IPS-NIHi11 (cell line): ENCODE results near the gene THEMIS2.
A peak's percentile ranks its signal among the peaks of the same experiment; 100 is the strongest.

Experiments used
- DNase-seq: peaks from one replicate; pipeline ENCODE4 v3.0.0; 2012; ENCODE audit warnings: mixed read lengths, low spot score

Gene THEMIS2

GRCh38 chr1:27886353-27886679, 14.0 kb downstream of the THEMIS2 start:
- no peak for DNase-seq

GRCh38 chr1:27886744-27887143, 14.4 kb downstream of the THEMIS2 start:
- DNase-seq: no peak

- no peak for DNase-seq
Measured at GRCh38 chr1:27887215-27888021, 15.1 kb downstream of the THEMIS2 start.

- no peak for DNase-seq
Measured at GRCh38 chr1:27889506-27889905, 17.2 kb downstream of the THEMIS2 start.

- no peak for DNase-seq
Measured at GRCh38 chr1:27891196-27891889, 19.0 kb downstream of the THEMIS2 start.

- no peak for DNase-seq
Measured at GRCh38 chr1:27894521-27894920, 22.2 kb downstream of the THEMIS2 start.

- DNase-seq: no peak
Measured at GRCh38 chr1:27906759-27907158, 34.4 kb downstream of the THEMIS2 start.

GRCh38 chr1:27912429-27912828, 40.1 kb downstream of the THEMIS2 start:
- DNase-seq: no peak

- DNase-seq: no peak
Measured at GRCh38 chr1:27915082-27915575, 42.8 kb downstream of the THEMIS2 start.

GRCh38 chr1:27922272-27922671, 49.9 kb downstream of the THEMIS2 start:
- DNase-seq: no peak

- peak; percentile 35 for DNase-seq
Measured at GRCh38 chr1:27928216-27928954, 56.0 kb downstream of the THEMIS2 start.

- no peak for DNase-seq
Measured at GRCh38 chr1:27931184-27931583, 58.8 kb downstream of the THEMIS2 start.

- DNase-seq: no peak
Measured at GRCh38 chr1:27931759-27932158, 59.4 kb downstream of the THEMIS2 start.

GRCh38 chr1:27934818-27935549, 62.6 kb downstream of the THEMIS2 start, which contains the start of gene SMPDL3B:
Gene SMPDL3B (plus strand): TSS chr1:27935000. CDS start chr1:27935184, 184 bp downstream.
- DNase-seq: peak; percentile 89

- no peak for DNase-seq
Measured at GRCh38 chr1:27935721-27936120, 63.4 kb downstream of the THEMIS2 start.
